NK-92 treated with Interleukin-12 subunit alpha and Interleukin-12 subunit beta, amount 100 ng/mL, for 24 hours (cell line): Measurements from ENCODE around the gene ING1.

ENCODE experiments used
- DNase-seq: peaks from one replicate; lab custom pipeline; 2025; lab: John Stamatoyannopoulos, UW

Gene ING1

GRCh38 chr13:110772091-110772984, 58.8 kb downstream of the ING1 start:
- DNase-seq = no peak
